K562 treated with DMSO at 1 percent for 48 hours (cell line): Measurements from ENCODE around the gene TEAD2. TPM values are rescaled to one million over a fixed set of nuclear protein-coding genes. Genes with fewer than 3 reads are reported as not detected.

Experiments used
- total RNA-seq: library from RNA; unstranded; fragments of 300-600 nt; gene quantifications from 2 replicates; pipeline ENCODE4 v1.2.3, GENCODE V29; 2022; ENCODE audit warnings: low replicate concordance; ENCODE audit errors: extremely low read depth

TEAD2 gene
- total RNA-seq: not detected in 2 replicates

DNA sequence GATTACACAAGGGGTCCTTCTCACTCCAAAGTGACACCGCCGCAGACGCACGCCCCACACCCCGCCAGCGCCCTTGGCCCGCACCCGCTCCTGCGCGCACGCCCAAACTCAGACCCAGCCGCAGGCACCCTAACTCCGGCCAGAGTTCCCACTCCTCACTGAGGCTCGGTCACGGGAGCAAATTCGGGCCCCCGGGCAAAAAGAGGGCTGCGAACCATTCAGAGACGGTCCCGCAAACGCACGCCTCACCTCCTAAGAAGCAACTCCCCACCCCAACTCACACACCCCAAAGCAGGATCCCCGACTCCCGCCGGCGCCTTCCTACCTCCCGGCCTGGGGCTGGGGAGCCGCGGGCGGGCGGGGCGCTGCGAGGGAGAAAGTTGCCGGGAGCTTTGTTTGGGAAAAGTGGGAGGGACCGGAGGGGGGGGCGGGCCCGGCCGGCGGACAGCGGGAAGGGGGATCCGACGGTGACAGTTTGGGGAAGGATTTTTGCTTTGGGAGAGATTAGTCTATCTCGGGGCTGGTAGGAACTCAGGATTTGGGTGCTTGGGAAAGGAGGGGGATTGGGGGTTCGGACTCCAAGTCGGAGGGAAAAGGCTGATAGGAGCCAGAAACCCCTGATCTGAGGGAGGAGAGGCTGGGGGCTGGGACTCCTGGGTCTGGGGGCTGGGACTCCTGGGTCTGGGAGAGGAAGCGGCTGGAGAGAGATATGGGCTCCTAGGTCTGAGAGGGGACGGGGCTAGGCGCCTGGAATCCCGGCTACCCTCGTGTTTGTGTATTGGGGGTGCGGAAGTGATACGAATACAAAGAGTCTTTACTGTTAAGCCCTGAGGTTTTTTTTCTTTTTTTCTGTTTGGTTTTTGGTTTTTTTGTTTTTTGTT lies at the start of gene TEAD2:
TEAD2 (minus strand) TSS at position 369 of the 881 bp plus-strand sequence. CDS start 2,341 bp downstream, outside the sequence.

GRCh38 chr19:49387936-49388372 lies 25.7 kb upstream of the TEAD2 start, which contains the start of gene KASH5:
Gene KASH5 (plus strand): TSS chr19:49388249. CDS start chr19:49390884, 2,635 bp downstream.

GRCh38 chr19:49363268-49364082 lies 1.3 kb upstream of the TEAD2 start, which contains the start of gene DKKL1:
Gene DKKL1 (plus strand): TSS chr19:49363877. CDS start chr19:49363999, 122 bp downstream.

DNA sequence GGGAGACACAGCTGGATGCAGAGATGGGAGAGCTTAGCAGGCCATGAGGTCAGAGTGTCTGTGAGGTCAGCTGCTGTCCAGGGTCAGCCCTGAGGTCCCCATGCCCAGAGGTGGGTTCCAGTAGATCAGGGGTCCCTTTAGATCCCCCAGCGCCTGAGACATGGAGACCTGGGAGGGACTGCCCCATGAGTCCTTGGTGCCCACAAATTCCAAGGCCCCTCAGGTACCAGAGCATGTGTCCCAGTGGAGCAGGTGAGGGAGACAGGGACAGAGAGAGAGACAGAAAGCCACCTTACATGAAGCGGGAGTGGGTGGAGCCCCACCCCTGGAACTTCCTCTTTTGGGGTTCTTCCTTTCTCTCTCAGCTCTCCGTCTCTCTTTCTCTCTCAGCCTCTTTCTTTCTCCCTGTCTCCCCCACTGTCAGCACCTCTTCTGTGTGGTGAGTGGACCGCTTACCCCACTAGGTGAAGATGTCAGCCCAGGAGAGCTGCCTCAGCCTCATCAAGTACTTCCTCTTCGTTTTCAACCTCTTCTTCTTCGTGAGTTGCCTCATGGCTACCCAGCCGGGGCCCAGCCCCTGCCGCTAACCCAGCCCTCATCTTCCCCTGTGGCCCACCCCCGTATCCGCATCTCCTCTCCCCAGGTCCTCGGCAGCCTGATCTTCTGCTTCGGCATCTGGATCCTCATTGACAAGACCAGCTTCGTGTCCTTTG lies 27.0 kb downstream of the TEAD2 start, which contains the start of gene CD37:
CD37 (plus strand) TSS at position 336 of the 713 bp plus-strand sequence; CDS start at position 471, 135 bp downstream.

GRCh38 chr19:49324801-49325576 lies 37.2 kb downstream of the TEAD2 start, which contains the start of gene SLC6A16:
Gene SLC6A16 (minus strand): TSS chr19:49325191. CDS start chr19:49311347, 13,844 bp downstream.

Other genes with a start within 250 kb of the TEAD2 start
- gene LIN7B, start 248.0 kb downstream of the TEAD2 start, total RNA-seq: not detected in 2 replicates
- gene C19orf73, start 243.3 kb downstream of the TEAD2 start, total RNA-seq: not detected in 2 replicates
- gene PPFIA3, start 242.9 kb downstream of the TEAD2 start, total RNA-seq: not detected in 2 replicates
- not detected in 2 replicates for gene HRC, start 207.0 kb downstream of the TEAD2 start, total RNA-seq
- gene TRPM4, start 204.6 kb downstream of the TEAD2 start, total RNA-seq: 127 TPM in 1 of 2 replicates, not detected in the other
- not detected in 2 replicates for gene SLC6A16, start 37.2 kb downstream of the TEAD2 start, total RNA-seq
- gene CD37, start 27.0 kb downstream of the TEAD2 start, total RNA-seq: not detected in 2 replicates
- not detected in 2 replicates for gene DKKL1, start 1.5 kb upstream of the TEAD2 start, total RNA-seq
- not detected in 2 replicates for gene KASH5, start 25.8 kb upstream of the TEAD2 start, total RNA-seq
- not detected in 2 replicates for gene PTH2, start 61.0 kb upstream of the TEAD2 start, total RNA-seq
- gene GFY, start 63.0 kb upstream of the TEAD2 start, total RNA-seq: not detected in 2 replicates
- gene SLC17A7, start 79.1 kb upstream of the TEAD2 start, total RNA-seq: not detected in 2 replicates
- gene PIH1D1, start 89.4 kb upstream of the TEAD2 start, total RNA-seq: not detected in 2 replicates
- gene ALDH16A1, start 90.8 kb upstream of the TEAD2 start, total RNA-seq: not detected in 2 replicates
- not detected in 2 replicates for gene FLT3LG, start 111.8 kb upstream of the TEAD2 start, total RNA-seq
- 3,760 and 3,772 TPM in 2 replicates for gene RPL13A, start 125.2 kb upstream of the TEAD2 start, total RNA-seq
- gene RPS11, start 134.0 kb upstream of the TEAD2 start, total RNA-seq: 2,330 TPM in 1 of 2 replicates, not detected in the other
- not detected in 2 replicates for gene FCGRT, start 150.2 kb upstream of the TEAD2 start, total RNA-seq
- gene RCN3, start 165.6 kb upstream of the TEAD2 start, total RNA-seq: not detected in 2 replicates
- 906 TPM in 1 of 2 replicates, not detected in the other for gene NOSIP, start 218.1 kb upstream of the TEAD2 start, total RNA-seq
- not detected in 2 replicates for gene PRRG2, start 218.9 kb upstream of the TEAD2 start, total RNA-seq
- not detected in 2 replicates for gene PRR12, start 228.8 kb upstream of the TEAD2 start, total RNA-seq